ENCODE results near the gene KLC1. TPM values are rescaled to one million over a fixed set of nuclear protein-coding genes. Genes with fewer than 3 reads are reported as not detected.
"Not testable (repeated sequence)": the region's sequence is repeated elsewhere in the genome, so short reads cannot be mapped to it uniquely, and the experiment has no call there.

KLC1 gene
- total RNA-seq, 4 donors from 2014 or later, result 195 to 421 (median 214) TPM

- Histone ChIP-seq H3K4me3 (peak overlapping the region; percentile 38), H3K36me3 (no peaks in the 10 kb centered on the region), H3K9me3 (no peaks in the 10 kb centered on the region), H3K27ac (no peak overlapping the region), H3K4me1 (peaks cover 18% of the 10 kb centered on the region), H3K27me3 (no peaks in the 10 kb centered on the region)
- DNase-seq (ENCODE audit: low spot score in 2 of 2), result no peak
- 65% methylated on average over 13 of the region's 15 CpGs for WGBS
- TF ChIP-seq CTCF (IDR thresholded peaks at IDR 0.05) (no peak), POLR2AphosphoS5 (IDR thresholded peaks at IDR 0.05) (no peak), EP300 (IDR thresholded peaks at IDR 0.05) (no peak), POLR2A (IDR thresholded peaks at IDR 0.05) (no peak)
Observed at GRCh38 chr14:103607822-103608221, 21.2 kb upstream of the KLC1 start.

- H3K9me3 ChIP-seq; H3K27me3 ChIP-seq; H3K36me3 ChIP-seq; H3K4me3 ChIP-seq; H3K27ac ChIP-seq; DNase-seq (ENCODE audit: low spot score in 2 of 2): not testable (repeated sequence)
- 94% methylated on average over 4 of the region's 4 CpGs for WGBS
- peaks cover 18% of the 10 kb centered on the region for H3K4me1 ChIP-seq
Observed at GRCh38 chr14:103609081-103609480, 19.9 kb upstream of the KLC1 start.

GRCh38 chr14:103611215-103611614 is 17.8 kb upstream of the KLC1 start:
- no peak for DNase-seq (ENCODE audit: low spot score in 2 of 2)
- peaks cover 18% of the 10 kb centered on the region for H3K4me1 ChIP-seq
- WGBS, result 89% methylated on average over 2 of the region's 2 CpGs
- TF ChIP-seq EP300 (IDR thresholded peaks at IDR 0.05), result no peak
- no peak for TF ChIP-seq POLR2A (IDR thresholded peaks at IDR 0.05)
- no peak for TF ChIP-seq POLR2AphosphoS5 (IDR thresholded peaks at IDR 0.05)
- no peak for TF ChIP-seq CTCF (IDR thresholded peaks at IDR 0.05)
- H3K9me3 ChIP-seq, result no peaks in the 10 kb centered on the region
- H3K4me3 ChIP-seq, result no peak overlapping the region
- no peaks in the 10 kb centered on the region for H3K36me3 ChIP-seq
- H3K27ac ChIP-seq, result no peak overlapping the region
- no peaks in the 10 kb centered on the region for H3K27me3 ChIP-seq

GRCh38 chr14:103613517-103613916 is 15.5 kb upstream of the KLC1 start:
- Histone ChIP-seq H3K9me3 (no peaks in the 10 kb centered on the region), H3K4me1 (no peaks in the 10 kb centered on the region), H3K36me3 (no peaks in the 10 kb centered on the region), H3K4me3 (no peak overlapping the region), H3K27me3 (no peaks in the 10 kb centered on the region), H3K27ac (no peak overlapping the region)
- DNase-seq (ENCODE audit: low spot score in 2 of 2), result no peak
- 93% methylated on average over 4 of the region's 4 CpGs for WGBS
- TF ChIP-seq POLR2AphosphoS5 (IDR thresholded peaks at IDR 0.05), result no peak
- TF ChIP-seq CTCF (IDR thresholded peaks at IDR 0.05), result no peak
- no peak for TF ChIP-seq POLR2A (IDR thresholded peaks at IDR 0.05)
- no peak for TF ChIP-seq EP300 (IDR thresholded peaks at IDR 0.05)

- 90% methylated on average over 17 of the region's 17 CpGs for WGBS
- Histone ChIP-seq H3K4me3 (no peak overlapping the region), H3K4me1 (no peaks in the 10 kb centered on the region), H3K36me3 (no peaks in the 10 kb centered on the region), H3K27ac (no peak overlapping the region), H3K27me3 (no peaks in the 10 kb centered on the region), H3K9me3 (no peaks in the 10 kb centered on the region)
- DNase-seq (ENCODE audit: low spot score in 2 of 2), result no peak
- TF ChIP-seq POLR2AphosphoS5 (IDR thresholded peaks at IDR 0.05) (no peak), CTCF (IDR thresholded peaks at IDR 0.05) (no peak), POLR2A (IDR thresholded peaks at IDR 0.05) (no peak), EP300 (IDR thresholded peaks at IDR 0.05) (no peak)
Observed at GRCh38 chr14:103616635-103617300, 12.2 kb upstream of the KLC1 start.

GRCh38 chr14:103619057-103619456 is 10.0 kb upstream of the KLC1 start:
- no peak overlapping the region for H3K27ac ChIP-seq
- TF ChIP-seq POLR2AphosphoS5 (IDR thresholded peaks at IDR 0.05) (no peak), POLR2A (IDR thresholded peaks at IDR 0.05) (no peak), CTCF (IDR thresholded peaks at IDR 0.05) (no peak), EP300 (IDR thresholded peaks at IDR 0.05) (no peak)
- no peaks in the 10 kb centered on the region for H3K9me3 ChIP-seq
- WGBS, result 60% methylated on average over 5 of the region's 5 CpGs
- no peak for DNase-seq (ENCODE audit: low spot score in 2 of 2)
- H3K4me3 ChIP-seq, result no peak overlapping the region
- no peaks in the 10 kb centered on the region for H3K36me3 ChIP-seq
- peaks cover 2% of the 10 kb centered on the region for H3K4me1 ChIP-seq
- no peaks in the 10 kb centered on the region for H3K27me3 ChIP-seq
